RWPE2 (cell line): ENCODE results near the gene MAP3K13.

Experiments
- ATAC-seq: fragments of 200-7000 bp; cut with Tn5 transposase; 3 replicates; pipeline ENCODE4 v1.9.1; 2021; ENCODE audit warnings: low read depth
- DNase-seq: peaks from one replicate; pipeline ENCODE4 v3.0.0-alpha.2; 2020; ENCODE audit warnings: low spot score
- H3K27ac ChIP-seq: fragments of 450-650 bp; 2 replicates; pipeline ENCODE4 v1.5.1; 2017; ENCODE audit warnings: mild to moderate bottlenecking; ENCODE audit not compliant: poor library complexity, severe bottlenecking
- H3K27me3 ChIP-seq: fragments of 250-450 bp; sonication (Bioruptor Pico); 2 replicates; pipeline ENCODE4 v1.5.1; 2021; ENCODE audit warnings: mild to moderate bottlenecking, moderate library complexity; ENCODE audit not compliant: insufficient read depth, poor library complexity, severe bottlenecking
- H3K36me3 ChIP-seq: fragments of 250-450 bp; sonication (Bioruptor Pico); 2 replicates; pipeline ENCODE4 v1.5.1; 2020; ENCODE audit warnings: low read depth, mild to moderate bottlenecking, moderate library complexity
- H3K4me1 ChIP-seq: fragments of 250-450 bp; sonication (Bioruptor Pico); 2 replicates; pipeline ENCODE4 v1.5.1; 2021; ENCODE audit warnings: mild to moderate bottlenecking, moderate library complexity; ENCODE audit not compliant: insufficient read depth, poor library complexity, severe bottlenecking
- H3K4me3 ChIP-seq: fragments of 250-450 bp; sonication (Bioruptor Pico); 2 replicates; pipeline ENCODE4 v1.5.1; 2021; ENCODE audit warnings: mild to moderate bottlenecking, moderate library complexity; ENCODE audit not compliant: severe bottlenecking
- H3K9me3 ChIP-seq: fragments of 250-450 bp; sonication (Bioruptor Pico); 2 replicates; pipeline ENCODE4 v1.5.1; 2021; ENCODE audit warnings: mild to moderate bottlenecking, moderate library complexity; ENCODE audit not compliant: severe bottlenecking
- CTCF ChIP-seq: fragments of 450-650 bp; IDR thresholded peaks from one replicate; pipeline ENCODE4 v1.5.1; 2017; ENCODE audit warnings: mild to moderate bottlenecking, moderate library complexity; ENCODE audit not compliant: poor library complexity, severe bottlenecking

MAP3K13 gene

GRCh38 chr3:185353823-185354614 lies 8.9 kb upstream of the MAP3K13 start:
- Histone ChIP-seq H3K4me3 (no peak overlapping the region), H3K9me3 (no peaks in the 10 kb centered on the region), H3K4me1 (peaks cover 12% of the 10 kb centered on the region), H3K27me3 (no peaks in the 10 kb centered on the region), H3K36me3 (no peaks in the 10 kb centered on the region), H3K27ac (no peak overlapping the region)
- ATAC-seq (peak; percentile 64), DNase-seq (peak; percentile 58)
- TF ChIP-seq CTCF, result peak; percentile 75

GRCh38 chr3:185356499-185356898 lies 6.4 kb upstream of the MAP3K13 start:
- Histone ChIP-seq H3K27ac (no peak overlapping the region), H3K4me1 (peaks cover 10% of the 10 kb centered on the region), H3K27me3 (no peaks in the 10 kb centered on the region), H3K9me3 (no peaks in the 10 kb centered on the region), H3K36me3 (no peaks in the 10 kb centered on the region), H3K4me3 (no peak overlapping the region)
- DNase-seq (no peak), ATAC-seq (no peak)
- TF ChIP-seq CTCF, result no peak

GRCh38 chr3:185361920-185362319 lies 1.0 kb upstream of the MAP3K13 start:
- no peaks in the 10 kb centered on the region for H3K9me3 ChIP-seq
- H3K4me3 ChIP-seq, result no peak overlapping the region
- no peak for TF ChIP-seq CTCF
- H3K27ac ChIP-seq, result peak overlapping the region; percentile 68
- ATAC-seq (no peak), DNase-seq (no peak)
- no peaks in the 10 kb centered on the region for H3K27me3 ChIP-seq
- no peaks in the 10 kb centered on the region for H3K36me3 ChIP-seq
- peaks cover 30% of the 10 kb centered on the region for H3K4me1 ChIP-seq

GRCh38 chr3:185363662-185364203 lies 797 bp downstream of the MAP3K13 start:
- Histone ChIP-seq H3K36me3 (no peaks in the 10 kb centered on the region), H3K27me3 (no peaks in the 10 kb centered on the region), H3K4me1 (peaks cover 30% of the 10 kb centered on the region), H3K4me3 (peak overlapping the region; percentile 38), H3K27ac (peak overlapping the region; percentile 68), H3K9me3 (no peaks in the 10 kb centered on the region)
- no peak for TF ChIP-seq CTCF
- no peak for DNase-seq
- ATAC-seq, result peak; percentile 50; the same call in 2 of the 3 replicates
